ENCODE measurements around the gene DEPDC5.

- no peak for TF ChIP-seq CTCF (IDR thresholded peaks at IDR 0.05)
- TF ChIP-seq POLR2A (IDR thresholded peaks at IDR 0.05): no peak
- TF ChIP-seq POLR2AphosphoS5 (IDR thresholded peaks at IDR 0.05): no peak
- TF ChIP-seq EP300 (IDR thresholded peaks at IDR 0.05): no peak
These were observed 85.1 kb downstream of the DEPDC5 start for GRCh38 chr22:31838917-31839316.

Measured in sigmoid colon (tissue), 4 donors.